ENCODE results near the gene SNX25.
"Not testable (repeated sequence)": the region's sequence is repeated elsewhere in the genome, so short reads cannot be mapped to it uniquely, and the experiment has no call there.

The SNX25 gene

DNA sequence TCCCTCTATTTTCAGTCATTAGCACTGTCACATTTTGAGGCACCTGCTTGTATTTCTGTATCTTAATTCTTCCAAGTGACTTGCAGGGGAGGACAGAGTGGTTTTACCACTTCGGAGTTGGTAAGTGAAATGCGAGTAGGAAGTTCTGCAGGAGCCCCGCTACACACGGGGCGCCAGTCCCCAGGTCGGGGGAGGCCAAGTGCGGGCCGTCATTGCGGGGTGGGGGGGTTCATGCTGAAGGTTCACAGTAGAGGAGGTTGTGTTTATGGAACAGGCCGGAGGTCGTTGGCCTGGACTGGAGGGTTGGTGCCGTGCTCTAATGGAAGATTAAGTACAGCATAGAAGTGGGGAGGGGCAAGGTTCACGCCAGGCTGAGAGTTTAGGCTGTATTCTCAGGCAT is 142.3 kb downstream of the SNX25 start:
- no peak for DNase-seq

DNA sequence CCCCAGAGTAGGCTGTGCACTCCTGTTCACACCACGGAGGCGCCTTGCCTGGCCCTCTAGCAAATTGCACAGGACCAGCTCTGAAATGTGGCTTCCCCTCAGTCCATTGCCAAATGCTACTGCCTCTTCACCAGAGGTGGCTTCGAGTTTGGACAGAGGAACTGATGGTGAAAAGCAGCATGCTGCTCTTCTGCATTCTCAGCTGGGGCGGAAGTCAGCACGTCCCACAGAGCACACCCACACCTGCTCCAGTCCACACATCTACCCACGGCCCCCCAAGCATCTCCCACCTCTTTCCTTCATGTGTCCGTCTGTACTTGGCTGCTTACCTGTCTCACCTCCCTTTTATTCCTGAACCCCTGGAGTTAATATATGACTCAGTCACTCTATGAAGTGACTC is 142.8 kb downstream of the SNX25 start:
- DNase-seq, result no peak

DNA sequence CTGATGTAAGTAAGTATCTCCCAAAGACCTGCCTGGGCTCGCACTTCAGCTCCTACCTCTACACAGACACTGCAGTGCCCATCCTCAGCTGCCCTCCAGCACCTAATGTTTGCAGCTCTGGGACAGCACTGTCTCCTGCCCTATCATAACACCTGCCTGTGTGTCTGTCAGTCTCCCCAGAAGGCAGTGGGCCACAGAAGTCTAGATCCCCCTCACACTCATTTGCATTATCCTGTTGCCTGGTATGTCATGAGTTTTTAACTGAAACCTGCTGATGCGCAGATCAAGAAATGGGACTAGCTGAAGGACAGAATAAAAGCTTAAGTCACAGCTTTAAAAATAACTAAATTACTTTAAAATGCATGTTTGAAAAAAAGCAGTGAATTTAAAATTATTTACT is 143.3 kb downstream of the SNX25 start:
- no peak for DNase-seq

DNA sequence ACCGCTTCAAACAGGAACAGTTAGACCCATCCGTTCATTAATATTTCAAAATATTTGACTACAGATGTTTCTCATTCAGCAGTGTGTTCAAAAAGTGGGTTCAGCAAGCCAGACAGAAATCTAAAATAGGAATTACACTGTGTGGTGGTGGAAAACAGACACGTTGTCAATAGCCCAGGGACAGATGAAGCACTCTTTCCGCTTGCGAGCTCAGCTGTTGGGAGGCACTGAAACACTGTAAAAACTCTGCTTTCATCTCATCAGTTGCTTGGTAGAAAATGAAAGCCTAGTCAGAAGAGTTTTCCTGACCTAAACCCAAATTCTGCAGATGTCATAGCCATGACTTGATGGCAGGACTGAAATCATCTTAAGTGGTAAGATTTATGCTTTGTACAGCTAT is 147.8 kb downstream of the SNX25 start:
- no peak for DNase-seq

DNA sequence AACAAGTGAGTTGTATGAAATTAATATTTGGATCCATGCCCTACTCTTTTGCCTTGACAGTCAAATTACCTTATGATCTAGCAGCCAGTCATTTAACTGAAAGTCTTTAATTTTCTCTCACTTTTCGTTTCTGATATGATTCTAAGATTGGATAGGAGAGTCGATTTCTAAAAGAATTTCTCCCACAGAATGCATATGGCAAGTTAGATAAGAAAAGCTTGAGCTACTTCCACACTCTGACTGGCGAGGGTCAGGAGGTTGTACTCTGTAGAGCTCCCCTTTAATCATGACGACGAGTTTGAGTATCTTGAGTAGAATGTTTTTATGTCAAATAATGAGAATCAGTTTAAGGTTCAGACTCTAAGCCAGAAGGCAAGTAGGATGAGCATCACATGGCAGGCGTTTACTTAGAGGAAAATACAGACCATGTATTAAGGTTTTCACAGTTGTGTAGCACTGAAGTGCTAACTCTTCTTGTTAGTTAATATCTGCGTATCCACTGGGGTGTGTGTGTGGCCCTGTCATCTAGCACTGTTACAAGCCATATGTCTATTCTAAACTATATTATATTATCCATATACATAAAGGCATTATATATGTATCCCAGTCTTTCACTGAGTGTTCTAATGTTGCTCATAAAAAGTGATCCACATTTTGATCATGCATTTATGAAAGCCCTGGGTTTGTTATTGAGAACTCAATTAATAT is 148.5 kb downstream of the SNX25 start:
- no peak for DNase-seq

DNA sequence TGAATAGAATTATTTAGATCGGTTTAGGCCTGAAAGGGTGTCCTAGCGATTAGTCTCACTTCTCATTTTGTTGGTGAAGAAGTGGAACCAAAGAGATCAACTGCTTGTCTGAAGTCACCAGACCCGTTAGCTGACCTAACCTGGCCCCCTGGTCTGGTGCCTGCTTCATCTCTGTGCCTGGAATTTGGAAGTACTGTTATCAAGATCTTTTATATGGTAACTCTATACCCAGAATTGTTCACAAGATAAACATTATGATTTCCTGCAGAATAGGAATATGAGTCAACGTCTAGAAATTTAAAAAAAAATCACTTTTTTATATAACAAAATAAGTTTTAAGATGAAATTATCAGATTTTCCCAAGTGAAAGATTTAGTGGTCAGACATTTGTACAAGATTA is 149.1 kb downstream of the SNX25 start:
- DNase-seq, result no peak

DNA sequence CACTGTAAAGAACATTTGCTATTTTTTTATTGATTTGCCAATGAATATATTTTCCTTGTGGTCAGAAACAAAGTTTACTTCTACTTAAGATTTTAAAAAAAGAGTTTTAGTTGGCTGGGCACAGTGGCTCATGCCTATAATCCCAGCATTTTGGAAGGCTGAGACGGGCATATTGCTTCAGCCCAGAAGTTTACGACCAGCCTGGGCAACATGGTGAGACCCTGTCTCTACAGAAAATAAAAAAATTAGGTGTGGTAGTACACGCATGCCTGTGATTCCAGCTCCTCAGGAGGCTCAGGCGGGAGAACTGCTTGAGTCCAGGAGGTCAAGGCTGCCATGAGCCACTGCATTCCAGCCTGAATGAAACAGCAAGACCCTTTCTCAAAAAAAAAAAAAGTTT is 149.6 kb downstream of the SNX25 start:
- DNase-seq, result no peak

DNA sequence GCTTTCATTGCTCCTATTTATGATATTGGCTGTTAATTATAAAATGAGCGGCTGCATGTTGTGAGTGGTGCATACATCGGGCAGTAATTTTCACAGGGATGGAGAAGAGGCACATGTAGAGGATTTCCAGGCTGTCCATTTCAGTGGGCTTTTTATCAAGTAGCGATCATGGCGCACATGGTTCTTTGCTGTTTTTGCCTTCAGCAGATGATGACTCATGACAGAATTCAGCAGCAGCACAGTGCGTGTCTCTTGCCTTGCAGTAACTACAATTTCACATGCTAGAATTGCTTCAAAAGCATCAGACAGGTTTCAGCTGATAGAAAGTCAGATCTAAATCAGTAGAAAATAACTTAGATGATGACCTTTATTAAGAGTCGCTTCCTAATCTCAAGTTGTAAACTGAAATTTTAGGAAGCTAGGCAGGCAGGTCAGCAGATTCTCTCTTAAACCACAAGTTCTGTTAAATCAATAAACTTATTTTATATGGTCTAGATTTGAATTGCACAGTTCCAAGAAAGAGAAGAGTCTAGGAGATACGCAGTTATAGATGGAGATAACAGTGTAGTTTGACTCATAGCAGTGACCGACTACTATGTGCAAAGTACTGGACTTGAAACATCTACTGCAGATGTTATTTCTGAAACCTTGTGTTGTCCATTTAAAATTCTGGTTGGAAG is 150.5 kb downstream of the SNX25 start:
- no peak for DNase-seq

DNA sequence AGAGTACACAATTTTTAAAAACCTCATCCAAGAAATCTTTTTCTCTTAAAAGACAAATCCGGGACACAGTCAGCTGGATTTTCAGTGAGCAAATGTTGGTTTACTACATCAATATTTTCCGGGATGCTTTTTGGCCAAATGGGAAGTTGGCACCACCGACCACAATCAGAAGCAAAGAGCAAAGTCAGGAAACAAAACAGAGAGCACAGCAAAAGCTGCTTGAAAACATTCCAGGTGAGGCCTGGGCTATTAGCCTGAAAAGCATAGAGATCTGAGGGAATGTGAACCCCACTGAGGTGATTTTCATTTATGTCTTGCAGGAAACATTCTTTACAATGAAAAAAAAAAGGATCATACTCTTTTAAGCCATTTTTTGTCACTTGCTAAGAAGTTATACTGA is 152.5 kb downstream of the SNX25 start:
- no peak for DNase-seq

DNA sequence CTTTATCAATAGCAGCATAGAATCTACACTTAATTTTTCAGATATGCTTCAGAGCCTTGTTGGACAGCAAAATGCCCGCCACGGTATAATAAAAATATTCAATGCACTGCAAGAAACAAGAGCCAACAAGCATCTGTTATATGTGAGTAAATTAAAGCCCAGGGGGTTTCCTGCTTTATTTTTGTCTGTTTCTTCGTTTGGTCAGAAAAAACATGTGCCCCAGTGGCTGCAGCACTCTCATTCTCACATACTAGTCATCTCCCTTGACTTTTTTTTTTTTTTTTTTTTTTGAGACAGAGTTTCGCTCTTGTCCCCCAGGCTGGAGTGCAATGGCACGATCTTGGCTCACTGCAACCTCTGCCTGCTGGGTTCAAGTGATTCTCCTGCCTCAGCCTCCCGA is 153.2 kb downstream of the SNX25 start:
- DNase-seq, result not testable (repeated sequence)

DNA sequence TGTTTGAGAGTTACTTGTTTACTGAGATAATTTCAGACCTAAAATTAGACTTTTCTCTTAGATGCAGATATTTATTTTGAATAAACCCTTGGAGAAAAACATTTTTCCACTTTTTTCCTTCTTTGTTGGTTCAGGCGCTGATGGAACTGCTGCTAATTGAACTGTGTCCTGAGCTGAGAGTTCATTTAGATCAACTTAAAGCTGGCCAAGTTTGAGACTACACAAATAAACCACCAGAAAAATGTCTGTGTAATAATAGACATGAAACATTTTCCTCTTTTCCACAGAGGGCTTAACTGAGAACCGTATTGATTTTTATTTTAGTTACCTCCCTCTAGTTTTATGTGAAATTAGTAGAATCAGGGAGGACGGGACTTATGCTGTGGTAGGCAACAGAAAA is 153.9 kb downstream of the SNX25 start:
- no peak for DNase-seq

DNA sequence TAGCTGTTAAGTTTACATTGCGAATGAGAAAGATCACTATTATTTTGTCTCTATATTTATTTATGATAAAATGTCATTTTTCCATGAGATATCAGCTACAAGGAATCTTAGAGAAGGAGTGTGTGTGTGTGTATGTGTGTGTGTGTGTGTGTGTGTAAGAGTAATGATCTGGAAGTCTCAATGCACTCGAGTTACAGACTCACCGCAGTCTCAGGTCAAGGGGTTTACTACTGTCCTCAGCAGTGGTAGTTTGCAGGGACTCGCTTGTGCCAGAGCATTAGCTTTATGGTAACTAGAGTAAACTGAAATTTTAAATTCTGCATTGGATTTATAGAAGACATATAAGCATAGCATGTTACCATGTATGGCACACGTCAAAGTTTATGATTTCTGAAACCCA is 155.5 kb downstream of the SNX25 start:
- no peak for DNase-seq

DNA sequence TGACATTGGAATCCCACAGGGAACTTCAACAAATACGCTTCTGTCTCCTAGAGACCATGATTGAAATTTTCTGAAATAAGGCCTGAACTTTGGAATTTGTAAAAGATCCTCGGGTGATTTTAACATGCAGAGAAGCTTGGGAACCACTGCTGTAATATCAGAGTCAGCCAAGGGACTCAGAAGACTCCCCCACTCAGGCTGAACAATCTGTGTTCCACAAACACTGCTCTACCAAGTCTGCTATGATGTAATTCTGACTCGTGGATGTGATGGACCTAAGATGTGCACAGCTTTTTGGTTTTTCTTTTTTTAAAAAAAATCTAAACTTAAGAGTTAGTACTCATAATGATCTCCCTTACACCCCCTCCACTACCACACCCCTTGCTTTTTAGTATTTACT is 160.3 kb downstream of the SNX25 start:
- DNase-seq, result no peak

DNA sequence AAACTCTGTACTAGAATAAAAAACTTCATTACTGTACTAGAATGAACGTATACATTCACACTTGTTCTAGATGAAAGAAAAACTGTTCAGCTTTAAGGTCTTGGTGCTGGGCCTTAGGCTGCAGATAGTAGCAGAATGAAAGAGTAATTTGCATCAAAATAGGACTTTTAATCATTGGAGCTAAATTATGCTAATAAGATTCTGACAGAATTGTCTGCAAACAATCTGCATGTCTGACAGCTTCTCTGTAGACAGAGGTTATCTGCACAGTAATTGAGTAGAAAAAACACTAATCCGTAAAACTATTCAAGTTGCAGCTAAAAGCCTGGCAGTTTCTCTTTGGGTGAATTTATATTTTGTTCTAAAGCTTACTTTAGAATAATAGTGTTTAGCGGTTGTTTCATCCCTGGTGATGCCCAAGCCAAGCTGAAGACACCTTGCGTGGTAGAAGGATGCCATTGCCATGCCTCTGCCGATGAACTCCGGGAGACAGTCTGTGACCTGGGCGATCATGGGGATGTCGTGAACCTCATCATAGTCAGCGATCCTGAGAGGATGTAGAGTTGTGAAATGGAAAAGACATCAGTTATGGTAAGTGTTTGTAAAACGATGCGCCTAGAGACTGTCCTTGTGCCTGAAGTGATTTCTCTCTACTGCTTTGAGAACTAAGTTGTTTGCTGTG is 161.0 kb downstream of the SNX25 start:
- DNase-seq, result no peak

DNA sequence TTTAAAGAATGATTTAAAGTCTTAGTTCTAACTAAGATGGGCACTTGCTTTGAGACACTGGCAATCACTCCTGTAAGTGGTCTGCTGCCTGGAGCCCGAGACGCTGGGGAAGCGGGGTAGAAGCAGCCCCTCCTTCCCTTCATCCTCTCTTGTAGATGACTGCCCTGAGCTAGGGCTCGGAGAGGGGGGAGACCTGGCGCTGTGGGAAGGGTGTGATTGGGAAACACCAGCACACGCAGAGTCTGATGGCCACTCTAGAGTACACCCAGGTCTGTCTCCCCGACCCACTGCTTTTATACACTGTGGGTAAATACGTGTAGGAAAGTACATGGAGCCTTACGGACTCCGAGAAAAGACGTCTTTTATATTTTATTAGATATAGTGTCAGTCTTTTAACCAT is 162.3 kb downstream of the SNX25 start:
- no peak for DNase-seq

DNA sequence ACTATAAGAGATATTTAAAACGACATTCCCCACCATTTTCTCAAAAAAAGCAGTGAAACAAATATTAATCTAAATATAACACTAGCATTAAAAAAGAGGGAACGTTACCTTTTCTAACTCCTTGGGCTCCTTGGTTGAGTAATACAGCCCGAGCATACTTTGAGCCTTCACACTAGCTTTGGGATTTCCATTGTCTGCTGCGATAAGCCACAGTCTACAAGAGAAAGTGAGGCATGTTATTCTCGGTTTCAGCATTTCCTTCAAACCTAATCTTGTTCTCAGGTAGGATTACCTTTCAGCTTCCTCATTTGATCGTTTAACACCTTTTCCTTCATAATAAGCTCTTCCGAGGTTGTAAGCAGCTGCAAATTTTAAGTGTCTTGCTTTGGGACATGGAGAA is 164.6 kb downstream of the SNX25 start:
- DNase-seq, result no peak

DNA sequence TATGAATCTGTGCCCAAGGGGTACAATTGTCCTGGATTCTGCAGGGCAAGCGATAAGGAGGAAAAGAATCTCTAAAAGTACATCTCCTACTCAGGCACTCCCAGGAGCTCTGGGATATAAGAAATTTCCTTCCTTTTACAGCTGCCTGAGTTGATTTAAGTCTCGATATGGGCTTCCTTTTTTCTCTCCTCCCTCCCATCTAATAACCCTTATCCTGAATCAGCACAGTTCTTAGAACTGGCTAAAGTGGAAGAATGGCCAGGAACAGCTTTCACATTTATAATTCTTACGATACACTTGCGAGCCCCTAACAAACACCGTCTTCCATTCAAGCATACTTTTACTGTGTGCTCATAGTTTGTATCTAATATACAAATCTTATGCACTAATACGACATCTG is 165.2 kb downstream of the SNX25 start:
- no peak for DNase-seq

DNA sequence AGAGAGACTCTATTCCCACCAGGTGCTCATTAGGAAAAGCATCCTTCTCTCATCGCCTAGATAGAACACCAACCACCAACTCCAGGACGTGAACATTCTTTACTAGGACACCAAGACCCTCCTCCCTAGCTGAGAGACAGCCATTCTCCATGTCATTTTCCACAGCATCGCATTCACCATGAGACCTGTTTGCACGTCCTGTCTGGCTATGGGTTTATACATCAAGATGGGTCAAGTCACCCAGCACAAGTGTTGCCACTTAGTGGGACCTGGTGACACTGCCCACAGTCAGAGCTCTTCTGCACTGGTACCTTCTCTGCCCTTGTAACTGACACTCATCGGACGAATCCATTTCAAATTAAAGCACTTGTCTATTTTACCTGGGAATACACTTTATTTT is 168.9 kb downstream of the SNX25 start:
- DNase-seq, result no peak

DNA sequence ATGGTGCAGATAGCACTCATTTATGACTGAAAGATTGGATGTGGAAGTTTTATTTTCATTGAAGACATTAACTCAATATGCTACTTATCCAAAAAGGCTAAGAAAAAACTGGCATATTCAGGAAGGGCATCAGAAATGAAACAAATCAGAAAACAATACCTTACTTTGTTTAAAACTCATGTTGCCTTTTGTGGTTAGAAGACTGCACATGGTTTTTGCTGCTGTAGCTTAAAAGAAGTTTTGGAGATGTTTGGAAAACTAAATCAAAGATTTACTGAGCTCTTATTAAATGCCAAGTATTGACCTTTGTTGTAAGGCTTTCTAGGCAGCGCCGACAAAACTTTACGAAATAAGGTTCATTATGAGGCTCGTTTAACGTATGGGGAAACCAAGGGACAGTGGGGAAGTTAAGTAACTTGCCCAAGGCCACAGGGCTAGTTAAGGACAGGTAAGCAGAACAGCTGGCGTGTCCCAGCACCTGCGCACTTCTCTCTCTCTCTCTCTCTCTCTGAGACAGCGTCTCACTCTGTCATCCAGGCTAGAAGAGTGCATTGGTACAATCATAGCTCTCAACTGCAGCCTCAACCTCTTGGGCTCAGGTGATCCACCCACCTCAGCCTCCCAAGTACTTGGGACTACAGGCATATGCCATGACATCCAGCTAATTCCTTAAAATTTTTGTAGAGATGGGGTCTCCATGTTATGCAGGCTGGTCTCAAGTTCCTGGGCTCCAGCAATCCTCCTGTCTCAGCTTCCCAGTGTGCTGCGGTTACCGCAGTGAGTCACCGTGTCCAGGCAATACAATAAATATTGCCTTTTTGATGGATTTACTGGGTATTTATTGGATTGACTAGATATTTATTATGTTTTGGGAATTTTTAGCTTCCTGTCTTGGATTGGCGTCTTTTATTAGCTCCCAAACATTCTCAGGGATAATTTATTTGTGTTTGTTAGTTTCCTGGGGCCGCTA is 170.2 kb downstream of the SNX25 start:
- DNase-seq, result no peak

DNA sequence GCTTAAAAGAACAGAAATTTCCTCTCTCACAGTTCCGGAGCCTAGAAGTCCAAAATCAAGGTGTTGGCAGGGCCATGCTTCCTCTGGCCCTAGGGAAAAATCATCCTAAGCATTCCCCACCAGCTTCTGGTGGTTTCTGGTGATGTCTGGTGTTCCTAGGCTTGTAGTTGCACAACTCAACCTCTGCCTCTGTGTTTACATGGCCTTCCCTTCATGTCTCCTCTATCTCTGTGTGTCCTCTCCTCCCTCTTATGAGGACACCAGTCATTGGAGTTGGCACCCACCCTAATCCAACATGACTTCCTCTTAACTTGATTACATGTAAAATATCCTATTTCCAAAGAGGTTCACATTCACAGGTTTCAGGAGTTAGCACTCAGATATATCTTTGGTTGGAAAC is 170.9 kb downstream of the SNX25 start:
- DNase-seq, result no peak

DNA sequence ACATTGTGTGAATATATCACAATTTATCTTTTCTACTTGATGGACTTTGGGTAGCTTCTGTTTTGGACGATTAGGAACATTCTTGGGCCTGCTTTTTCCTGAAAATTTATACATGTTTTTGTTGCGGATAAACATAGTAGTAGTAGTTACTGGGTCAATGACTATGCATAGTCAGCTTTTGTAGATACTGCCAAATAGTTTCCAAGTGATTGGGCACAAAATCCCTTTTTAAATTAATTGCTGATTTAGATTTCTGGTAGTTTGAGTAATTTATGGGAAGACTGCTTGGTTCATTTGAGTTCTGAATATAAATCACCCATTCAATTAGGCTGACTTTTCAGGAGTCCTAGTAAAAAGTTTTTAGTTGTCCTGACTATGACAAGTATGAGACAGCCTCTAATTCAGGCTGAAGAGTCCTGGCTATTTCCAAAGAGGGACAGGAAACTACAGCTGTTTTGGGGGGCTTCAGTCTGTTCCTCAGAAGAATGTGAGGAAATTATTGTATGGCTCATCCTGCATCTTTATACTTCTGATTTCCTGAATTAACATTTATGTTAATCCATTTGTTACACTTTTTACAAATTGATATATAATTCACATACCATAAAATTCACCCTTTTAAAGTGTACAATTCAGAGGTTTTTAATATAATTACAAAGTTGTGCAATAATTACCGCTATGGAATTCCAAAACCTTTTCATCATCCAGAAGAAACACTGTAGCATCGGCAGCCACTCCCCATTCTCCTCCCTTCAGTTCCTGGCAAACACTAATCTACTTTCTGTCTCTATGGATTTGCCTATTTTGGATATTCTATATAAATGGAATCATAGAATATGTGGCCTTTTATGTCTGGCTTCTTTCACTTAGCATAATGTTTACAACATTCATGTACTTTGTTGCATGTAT is 172.1 kb downstream of the SNX25 start:
- no peak for DNase-seq

DNA sequence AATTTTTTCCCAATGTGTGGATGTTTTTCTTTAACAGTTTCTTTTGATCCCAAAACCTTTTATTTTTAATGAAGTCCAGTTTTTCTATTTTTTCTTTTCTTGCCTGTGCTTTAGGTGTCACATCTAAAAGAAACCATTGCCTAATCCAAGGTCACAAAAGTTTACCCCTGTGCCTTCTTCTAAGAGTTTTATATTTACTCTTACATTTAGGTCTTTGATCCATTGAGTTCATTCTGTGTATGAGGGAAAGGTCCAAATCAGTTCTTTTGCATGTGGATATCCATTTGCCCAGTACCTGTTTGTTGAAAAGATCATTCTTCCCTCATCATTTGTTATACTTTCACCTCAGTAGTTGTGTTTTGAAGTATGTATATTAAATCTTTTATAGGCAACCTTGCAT is 173.4 kb downstream of the SNX25 start:
- DNase-seq, result no peak

Measured in central memory CD4-positive, alpha-beta T cell (primary cell).